Spinal cord (tissue), 10 donors: ENCODE results near the gene MYH3. TPM values are rescaled to one million over a fixed set of nuclear protein-coding genes. Genes with fewer than 3 reads are reported as not detected.
A peak's percentile ranks its signal among the peaks of the same experiment; 100 is the strongest.

Experiments used
- DNase-seq, 6 donors: peaks; one replicate each; pipeline versions ENCODE4 v3.0.0 to v3.0.0-alpha.2; 2013 to 2015; ENCODE audit warnings: low spot score in 6 of 6, low read depth in 4 of 6
- H3K27ac ChIP-seq: one replicate; pipeline ENCODE4 v1.5.1; 2013; ENCODE audit warnings: low read depth, low read length, control low read depth
- H3K27me3 ChIP-seq: one replicate; pipeline ENCODE4 v1.6.1; 2013; ENCODE audit warnings: low read length; ENCODE audit not compliant: control insufficient read depth, insufficient read depth
- H3K36me3 ChIP-seq: one replicate; pipeline ENCODE4 v1.6.1; 2013; ENCODE audit warnings: low read length; ENCODE audit not compliant: control insufficient read depth, insufficient read depth
- H3K4me1 ChIP-seq: one replicate; pipeline ENCODE4 v1.6.1; 2013; ENCODE audit warnings: low read length; ENCODE audit not compliant: control insufficient read depth, insufficient read depth
- H3K4me3 ChIP-seq: one replicate; pipeline ENCODE4 v1.5.1; 2013; ENCODE audit warnings: low read depth, low read length, control low read depth
- H3K9me3 ChIP-seq: one replicate; pipeline ENCODE4 v1.6.1; 2013; ENCODE audit warnings: low read length; ENCODE audit not compliant: control insufficient read depth, insufficient read depth
- WGBS: methylation state at CpG from one replicate; pipeline ENCODE4 v1.1.5; 2013; ENCODE audit warnings: missing lambda C conversion rate; ENCODE audit not compliant: insufficient coverage; 5-methylcytosine and 5-hydroxymethylcytosine counted together
- polyA plus RNA-seq, 2 donors: library from polyadenylated mRNA; unstranded; fragments of 120-200 nt; gene quantifications; one replicate each; pipeline ENCODE4 v1.2.1, GENCODE V29; 2013; ENCODE audit not compliant: insufficient read length in 2 of 2
- total RNA-seq, 2 donors: library from RNA; depleted of rRNA in 1 of 2; stranded (reverse); fragments of 120-200 nt in 1 of 2; fragments of >200 nt in 1 of 2; gene quantifications; one replicate each; pipeline versions ENCODE4 v1.2.3 to v1.2.4, GENCODE V29; 2013 to 2014
- donor health status: healthy.

The MYH3 gene
- total and polyA plus RNA-seq, 4 donors = 3.2 to 17.9 (median 3.7) TPM

GRCh38 chr17:10631701-10632100 is 25.4 kb downstream of the MYH3 start:
- H3K27ac ChIP-seq = no peak overlapping the region
- no peak overlapping the region for H3K4me3 ChIP-seq
- DNase-seq = no peak
- no peaks in the 10 kb centered on the region for H3K4me1 ChIP-seq
- peaks cover 11% of the 10 kb centered on the region for H3K36me3 ChIP-seq
- H3K9me3 ChIP-seq = no peaks in the 10 kb centered on the region
- 95% methylated on average over 15 of the region's 15 CpGs for WGBS
- H3K27me3 ChIP-seq = no peaks in the 10 kb centered on the region

GRCh38 chr17:10631048-10631700 is 25.9 kb downstream of the MYH3 start:
- peaks cover 11% of the 10 kb centered on the region for H3K36me3 ChIP-seq
- peak in 2 of 6 donors; percentile 34 to 47 for DNase-seq
- 37% methylated on average over 13 of the region's 18 CpGs for WGBS
- no peak overlapping the region for H3K27ac ChIP-seq
- H3K9me3 ChIP-seq = no peaks in the 10 kb centered on the region
- no peaks in the 10 kb centered on the region for H3K4me1 ChIP-seq
- H3K27me3 ChIP-seq = no peaks in the 10 kb centered on the region
- no peak overlapping the region for H3K4me3 ChIP-seq

- no peak overlapping the region for H3K4me3 ChIP-seq
- no peak overlapping the region for H3K27ac ChIP-seq
- peaks cover 8% of the 10 kb centered on the region for H3K36me3 ChIP-seq
- no peaks in the 10 kb centered on the region for H3K4me1 ChIP-seq
- DNase-seq = no peak
- H3K9me3 ChIP-seq = no peaks in the 10 kb centered on the region
- no peaks in the 10 kb centered on the region for H3K27me3 ChIP-seq
- over 99% methylated on average over 10 of the region's 12 CpGs for WGBS
Observed at GRCh38 chr17:10629706-10630105, 27.4 kb downstream of the MYH3 start.

GRCh38 chr17:10628756-10629155 is 28.4 kb downstream of the MYH3 start:
- no peaks in the 10 kb centered on the region for H3K9me3 ChIP-seq
- H3K27me3 ChIP-seq = no peaks in the 10 kb centered on the region
- no peaks in the 10 kb centered on the region for H3K4me1 ChIP-seq
- H3K4me3 ChIP-seq = no peak overlapping the region
- no peak overlapping the region for H3K27ac ChIP-seq
- peaks cover 8% of the 10 kb centered on the region for H3K36me3 ChIP-seq
- DNase-seq = no peak
- WGBS = 79% methylated on average over 12 of the region's 13 CpGs

GRCh38 chr17:10626390-10626789 is 30.7 kb downstream of the MYH3 start:
- H3K27me3 ChIP-seq = no peaks in the 10 kb centered on the region
- H3K4me3 ChIP-seq = no peak overlapping the region
- peaks cover 8% of the 10 kb centered on the region for H3K36me3 ChIP-seq
- H3K4me1 ChIP-seq = no peaks in the 10 kb centered on the region
- no peak overlapping the region for H3K27ac ChIP-seq
- WGBS = 96% methylated on average over 4 of the region's 9 CpGs
- H3K9me3 ChIP-seq = no peaks in the 10 kb centered on the region
- DNase-seq = no peak

- no peaks in the 10 kb centered on the region for H3K27me3 ChIP-seq
- 87% methylated on average over 3 of the region's 11 CpGs for WGBS
- no peak overlapping the region for H3K4me3 ChIP-seq
- no peaks in the 10 kb centered on the region for H3K9me3 ChIP-seq
- DNase-seq = no peak
- H3K36me3 ChIP-seq = peaks cover 5% of the 10 kb centered on the region
- no peak overlapping the region for H3K27ac ChIP-seq
- no peaks in the 10 kb centered on the region for H3K4me1 ChIP-seq
Observed at GRCh38 chr17:10624969-10625368, 32.1 kb downstream of the MYH3 start.

GRCh38 chr17:10623737-10624338 is 33.3 kb downstream of the MYH3 start:
- Histone ChIP-seq H3K4me3 (no peak overlapping the region), H3K27me3 (no peaks in the 10 kb centered on the region), H3K36me3 (peaks cover 3% of the 10 kb centered on the region), H3K9me3 (no peaks in the 10 kb centered on the region), H3K4me1 (no peaks in the 10 kb centered on the region), H3K27ac (no peak overlapping the region)
- DNase-seq = no peak
- 88% methylated on average over 7 of the region's 10 CpGs for WGBS

GRCh38 chr17:10622617-10623485 is 34.3 kb downstream of the MYH3 start:
- Histone ChIP-seq H3K27me3 (no peaks in the 10 kb centered on the region), H3K4me3 (no peak overlapping the region), H3K9me3 (no peaks in the 10 kb centered on the region), H3K36me3 (no peaks in the 10 kb centered on the region), H3K4me1 (peaks cover 6% of the 10 kb centered on the region), H3K27ac (no peak overlapping the region)
- DNase-seq = no peak
- 80% methylated on average over 6 of the region's 14 CpGs for WGBS

GRCh38 chr17:10621397-10621796 is 35.7 kb downstream of the MYH3 start:
- 93% methylated on average over 2 of the region's 6 CpGs for WGBS
- Histone ChIP-seq H3K9me3 (no peaks in the 10 kb centered on the region), H3K27ac (no peak overlapping the region), H3K36me3 (no peaks in the 10 kb centered on the region), H3K4me1 (peaks cover 6% of the 10 kb centered on the region), H3K4me3 (no peak overlapping the region), H3K27me3 (no peaks in the 10 kb centered on the region)
- DNase-seq = no peak
